GM12874 (cell line): ENCODE measurements around the gene TGFB2.
A peak's percentile ranks its signal among the peaks of the same experiment; 100 is the strongest.

ENCODE experiments used
- TF ChIP-seq, protein P1 (sequence below): IDR thresholded peaks from 2 replicates; pipeline ENCODE4 v1.5.1; 2011; ENCODE audit warnings: low read depth, mild to moderate bottlenecking, control low read depth, low read length, moderate library complexity; ENCODE audit not compliant: insufficient read depth

The TGFB2 gene

DNA sequence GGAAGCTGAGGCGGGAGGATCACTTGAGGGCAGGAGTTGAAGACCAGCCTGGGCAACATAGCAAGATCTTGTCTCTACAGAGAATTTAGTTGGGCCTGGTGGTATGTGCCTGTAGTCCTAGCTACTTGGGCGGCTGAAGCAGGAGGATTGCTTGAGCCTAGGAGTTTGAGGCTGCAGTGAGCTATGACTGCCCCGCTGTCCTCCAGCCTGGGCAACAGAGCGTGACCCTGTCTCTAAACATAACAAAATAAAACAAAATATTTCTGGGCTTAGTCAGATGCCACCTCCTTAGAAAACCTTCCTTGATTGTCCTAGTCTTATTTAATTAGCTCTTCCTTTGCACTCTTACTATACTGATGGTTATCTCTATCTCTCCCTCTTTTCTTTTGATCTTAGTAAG, 8.5 kb downstream of the TGFB2 start:
- TF ChIP-seq, protein P1, sequence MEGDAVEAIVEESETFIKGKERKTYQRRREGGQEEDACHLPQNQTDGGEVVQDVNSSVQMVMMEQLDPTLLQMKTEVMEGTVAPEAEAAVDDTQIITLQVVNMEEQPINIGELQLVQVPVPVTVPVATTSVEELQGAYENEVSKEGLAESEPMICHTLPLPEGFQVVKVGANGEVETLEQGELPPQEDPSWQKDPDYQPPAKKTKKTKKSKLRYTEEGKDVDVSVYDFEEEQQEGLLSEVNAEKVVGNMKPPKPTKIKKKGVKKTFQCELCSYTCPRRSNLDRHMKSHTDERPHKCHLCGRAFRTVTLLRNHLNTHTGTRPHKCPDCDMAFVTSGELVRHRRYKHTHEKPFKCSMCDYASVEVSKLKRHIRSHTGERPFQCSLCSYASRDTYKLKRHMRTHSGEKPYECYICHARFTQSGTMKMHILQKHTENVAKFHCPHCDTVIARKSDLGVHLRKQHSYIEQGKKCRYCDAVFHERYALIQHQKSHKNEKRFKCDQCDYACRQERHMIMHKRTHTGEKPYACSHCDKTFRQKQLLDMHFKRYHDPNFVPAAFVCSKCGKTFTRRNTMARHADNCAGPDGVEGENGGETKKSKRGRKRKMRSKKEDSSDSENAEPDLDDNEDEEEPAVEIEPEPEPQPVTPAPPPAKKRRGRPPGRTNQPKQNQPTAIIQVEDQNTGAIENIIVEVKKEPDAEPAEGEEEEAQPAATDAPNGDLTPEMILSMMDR, result no peak

DNA sequence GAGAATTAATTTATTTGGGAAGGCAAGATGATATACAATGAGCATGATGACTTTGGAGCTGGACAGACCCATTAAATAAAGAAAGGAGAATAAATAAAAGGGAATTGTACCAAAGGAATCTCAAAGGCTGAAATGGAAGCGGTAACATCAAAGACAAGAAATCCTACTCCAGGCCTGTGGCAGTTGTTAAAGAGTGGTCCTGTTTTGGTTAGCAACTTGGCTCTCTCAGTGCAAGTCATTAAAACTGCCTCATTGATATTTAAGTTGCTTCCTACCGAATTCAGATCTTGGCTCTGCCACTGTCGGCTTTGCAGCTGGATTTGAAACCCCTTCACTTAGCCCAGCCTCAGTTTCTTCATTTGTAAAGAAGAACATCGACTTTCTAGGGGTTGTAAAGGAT, 10.1 kb downstream of the TGFB2 start:
- TF ChIP-seq, protein P1, result no peak

DNA sequence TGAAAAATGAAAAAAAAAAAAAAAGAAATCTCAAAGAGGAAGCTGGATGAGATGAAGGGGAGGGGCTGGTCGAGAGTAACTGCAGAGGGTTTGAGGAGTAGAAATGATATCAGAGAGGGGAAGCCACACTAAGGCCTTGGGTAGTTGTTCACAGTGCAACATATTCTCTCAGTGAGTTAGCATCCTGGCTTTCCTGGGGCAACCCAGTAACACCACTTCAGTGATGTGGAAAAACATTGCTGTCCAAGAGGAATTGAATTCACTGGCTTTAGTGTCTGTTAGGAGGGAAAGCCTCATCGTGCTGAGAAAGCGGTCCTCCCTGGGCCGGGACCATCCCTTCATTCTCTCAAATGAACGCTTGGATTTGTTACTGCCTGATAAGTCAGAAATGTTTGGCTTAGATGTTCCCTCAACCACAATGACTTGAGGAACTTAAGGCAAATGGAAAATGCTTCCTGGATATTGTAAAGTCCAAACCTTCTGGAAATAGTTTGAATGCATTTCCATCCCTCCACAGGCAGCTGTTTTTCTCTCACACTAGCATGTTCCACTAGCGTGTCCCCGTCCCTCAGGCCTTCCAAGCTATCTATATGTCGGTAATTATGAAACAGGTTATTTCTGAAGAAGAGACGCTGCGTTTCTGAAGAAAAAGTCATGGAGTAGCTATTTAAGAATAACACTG, 12.2 kb downstream of the TGFB2 start:
- TF ChIP-seq, protein P1, result no peak

DNA sequence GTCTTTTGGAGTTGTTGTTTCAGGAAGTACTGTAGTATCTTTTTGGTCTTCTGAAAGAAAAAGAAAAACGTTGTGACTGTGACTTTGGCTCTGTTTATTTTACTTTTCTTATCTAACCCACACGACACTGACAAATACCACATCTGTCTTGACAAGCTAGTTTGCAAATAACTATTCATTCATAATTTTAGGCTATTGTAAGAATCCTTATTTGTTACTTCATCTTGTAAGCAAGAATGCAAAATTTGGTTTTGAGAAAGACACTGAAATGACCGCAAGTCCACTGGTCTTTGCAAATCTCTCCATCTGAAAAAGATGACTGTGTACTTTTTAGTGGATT, 12.7 kb downstream of the TGFB2 start:
- TF ChIP-seq, protein P1, result no peak

DNA sequence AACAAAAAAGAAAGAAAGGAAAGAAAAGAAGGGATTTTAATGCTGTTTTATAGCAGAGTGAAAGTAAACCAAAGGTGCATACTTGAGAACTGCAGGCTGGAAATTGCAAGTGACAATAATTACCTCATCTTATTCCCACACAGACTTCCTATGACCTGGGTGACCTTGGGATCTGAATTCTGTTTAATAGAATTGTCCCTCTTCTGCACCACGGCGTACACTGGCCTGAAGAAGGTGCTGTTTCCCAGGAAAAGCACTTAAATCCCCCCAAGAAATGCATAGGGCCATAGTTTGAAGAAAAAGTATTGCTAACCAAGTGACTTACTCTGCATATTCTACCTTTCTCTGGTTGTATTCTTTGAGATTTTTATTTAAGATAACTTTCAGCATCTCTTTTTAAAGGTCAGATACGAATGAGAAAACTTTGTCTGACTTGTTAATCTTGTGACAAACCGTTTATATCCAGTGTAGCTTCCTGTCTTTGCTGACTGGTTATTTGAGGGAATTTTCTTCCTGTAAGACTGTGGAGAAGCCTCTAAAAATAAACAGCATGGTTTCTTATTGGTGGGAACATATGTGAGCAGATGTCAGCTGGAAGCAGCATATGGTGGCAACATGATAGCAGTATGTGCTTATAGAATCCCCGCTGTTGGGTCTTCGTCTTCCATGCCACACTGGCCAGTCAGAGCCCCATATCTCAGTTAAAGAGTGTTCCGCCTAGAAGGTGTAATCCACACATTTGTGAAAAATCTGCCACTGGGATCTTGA, 16.3 kb downstream of the TGFB2 start:
- TF ChIP-seq, protein P1, result peak; percentile 18; the same call in 1 of the 2 replicates

DNA sequence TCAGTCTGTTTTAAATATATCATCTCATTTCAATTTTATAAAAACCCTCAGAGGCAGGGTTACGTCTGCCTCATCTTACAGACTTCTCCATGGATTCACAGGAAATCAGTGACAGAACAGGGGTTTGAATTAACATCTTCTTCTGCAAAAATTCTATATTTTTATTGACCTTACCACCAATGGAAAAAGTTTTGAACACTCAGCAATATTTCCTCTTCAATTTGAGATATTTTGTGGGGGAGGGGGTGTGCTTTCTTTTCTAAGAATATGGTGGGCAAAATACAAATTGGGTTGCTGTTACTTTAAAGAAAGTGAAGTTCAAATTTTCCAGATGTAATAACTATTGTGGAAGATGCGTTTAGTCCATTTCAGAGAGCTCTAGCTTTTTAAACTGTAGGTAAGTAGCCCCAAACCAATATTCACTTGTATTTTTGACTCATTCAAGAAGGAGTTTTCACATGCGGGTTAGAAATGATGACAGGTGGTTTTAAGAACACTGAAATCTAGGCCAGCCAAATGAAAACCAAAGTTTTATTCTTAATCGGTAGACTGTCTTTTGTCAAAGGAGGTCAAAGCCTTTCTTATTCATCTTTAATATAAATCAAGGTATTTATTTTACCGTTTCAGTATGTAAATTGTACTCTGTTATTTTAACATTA, 17.4 kb downstream of the TGFB2 start:
- TF ChIP-seq, protein P1, result no peak

DNA sequence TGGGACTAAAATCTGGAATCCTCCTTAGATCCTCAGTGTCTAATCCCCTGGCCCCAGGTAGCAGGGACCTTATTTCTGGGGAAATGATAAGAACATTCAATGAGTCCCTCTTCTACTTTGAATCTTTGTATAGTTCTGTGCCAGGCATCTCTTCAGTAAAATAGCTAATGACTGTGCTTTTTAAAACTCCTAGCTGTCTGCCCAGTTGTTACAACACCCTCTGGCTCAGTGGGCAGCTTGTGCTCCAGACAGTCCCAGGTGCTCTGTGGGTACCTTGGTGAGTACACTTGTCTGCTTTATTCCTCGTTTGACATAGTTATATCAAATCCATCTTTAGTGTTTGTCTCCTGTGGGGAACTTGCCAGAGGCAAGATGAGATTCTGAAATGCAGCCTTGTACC, 18.0 kb downstream of the TGFB2 start:
- TF ChIP-seq, protein P1, result no peak
